Esophagus muscularis mucosa (tissue), 3 donors: ENCODE data around the gene RNASET2.

Experiments used
- CTCF ChIP-seq, 3 experiments: fragments of 200-600 bp in 2 of 3; fragments of 450-650 bp in 1 of 3; sonication (generic) in 2 of 3; IDR thresholded peaks; one replicate each; pipeline ENCODE4 v1.5.1; 2017 to 2019; ENCODE audit warnings: antibody characterized with exemption in 3 of 3, mild to moderate bottlenecking in 2 of 3, moderate library complexity in 1 of 3
- POLR2A ChIP-seq: fragments of 450-650 bp; IDR thresholded peaks from one replicate; pipeline ENCODE4 v1.6.1; 2017; ENCODE audit warnings: antibody characterized with exemption, moderate library complexity, mild to moderate bottlenecking, low read depth

DNA sequence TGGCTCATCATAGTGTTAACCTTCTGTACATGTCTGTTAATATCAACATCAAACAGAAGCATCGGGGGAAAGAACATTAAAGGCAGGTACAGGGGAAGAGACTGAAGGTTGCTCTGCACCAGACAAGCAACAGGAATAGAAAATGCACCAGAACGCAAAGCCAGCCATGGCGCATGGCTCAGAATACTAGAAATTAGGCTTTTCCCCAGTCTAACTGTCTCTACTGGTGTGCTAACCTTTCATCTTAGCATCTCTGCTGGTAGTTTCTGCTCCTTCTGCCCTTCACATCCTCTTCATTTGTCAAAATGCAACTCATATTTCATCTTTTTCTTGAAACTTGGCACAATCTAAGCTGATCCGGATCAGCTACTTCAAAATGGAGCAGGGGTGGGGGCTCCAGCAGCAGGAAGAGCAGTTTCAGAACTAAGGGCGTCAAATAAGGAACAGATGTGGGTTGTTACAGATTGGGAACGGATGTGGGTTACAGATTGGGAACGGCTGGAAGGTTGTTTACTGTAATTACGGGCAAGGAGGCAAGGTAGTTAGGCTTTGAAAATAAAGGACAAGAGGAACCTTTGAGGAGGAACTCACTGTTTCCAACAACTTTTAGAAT is 13.1 kb upstream of the RNASET2 start:
- TF ChIP-seq CTCF (IDR thresholded peaks at IDR 0.05), result no peak
- no peak for TF ChIP-seq POLR2A
